Type B pancreatic cell (in vitro differentiated cells): ENCODE measurements around the gene CHAF1A. TPM values are rescaled to one million over a fixed set of nuclear protein-coding genes. Genes with fewer than 3 reads are reported as not detected.

Experiments used
- DNase-seq: peaks from one replicate; pipeline ENCODE4 v3.0.0; 2021; ENCODE audit warnings: mixed read lengths; ENCODE audit not compliant: unreplicated experiment; ENCODE audit errors: extremely low spot score
- H3K27ac Mint-ChIP-seq: 2 replicates; pipeline ENCODE4 v1.8.0; 2021; ENCODE audit warnings: mild to moderate bottlenecking, mixed read lengths
- H3K27me3 Mint-ChIP-seq: 2 replicates; pipeline ENCODE4 v1.8.0; 2021; ENCODE audit warnings: mixed read lengths
- H3K36me3 Mint-ChIP-seq: 2 replicates; pipeline ENCODE4 v1.8.0; 2021; ENCODE audit warnings: mixed read lengths
- H3K4me1 Mint-ChIP-seq: one replicate; pipeline ENCODE4 v1.8.0; 2021; ENCODE audit warnings: mixed read lengths; ENCODE audit not compliant: unreplicated experiment
- H3K4me3 Mint-ChIP-seq: 2 replicates; pipeline ENCODE4 v1.8.0; 2021; ENCODE audit warnings: mild to moderate bottlenecking, mixed read lengths
- H3K9me3 Mint-ChIP-seq: 2 replicates; pipeline ENCODE4 v1.8.0; 2021; ENCODE audit warnings: mixed read lengths
- total RNA-seq: library from RNA; stranded (reverse); gene quantifications from 2 replicates; pipeline ENCODE4 v1.2.1, GENCODE V29; 2021; ENCODE audit warnings: low replicate concordance
- TF ChIP-seq, protein P1 (sequence below): fragments of 200-600 bp; sonication (generic); conservative IDR thresholded peaks from 2 replicates; pipeline ENCODE4 v1.5.0; 2021; ENCODE audit warnings: antibody characterized with exemption, mild to moderate bottlenecking

CHAF1A gene
- total RNA-seq, 1 donor from 2014 or later, result 46.3 TPM

DNA sequence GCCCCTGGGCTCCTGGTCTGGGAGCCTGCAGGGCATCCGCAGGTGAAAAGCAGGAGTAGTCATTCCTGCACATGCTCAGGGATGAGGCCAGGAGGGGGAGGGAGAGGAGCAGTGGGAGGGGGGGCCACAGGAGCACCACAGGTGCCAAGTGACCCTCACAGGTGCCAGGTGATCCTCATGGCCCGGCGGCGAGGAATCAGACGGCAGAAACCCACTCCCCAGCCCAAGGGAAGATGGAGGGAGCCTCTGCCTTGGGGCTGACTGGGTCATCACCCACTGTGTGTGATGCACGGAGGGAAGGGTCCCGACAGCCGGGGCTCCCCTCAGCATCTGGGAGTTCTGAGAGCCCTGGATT is 29.4 kb upstream of the CHAF1A start:
- Mint-ChIP-seq H3K9me3 (no peaks in the 10 kb centered on the region), H3K27me3 (no peaks in the 10 kb centered on the region), H3K4me3 (no peak overlapping the region), H3K36me3 (peaks cover 3% of the 10 kb centered on the region), H3K4me1 (peaks cover 35% of the 10 kb centered on the region), H3K27ac (peak overlapping the region; percentile 55)
- TF ChIP-seq, protein P1, sequence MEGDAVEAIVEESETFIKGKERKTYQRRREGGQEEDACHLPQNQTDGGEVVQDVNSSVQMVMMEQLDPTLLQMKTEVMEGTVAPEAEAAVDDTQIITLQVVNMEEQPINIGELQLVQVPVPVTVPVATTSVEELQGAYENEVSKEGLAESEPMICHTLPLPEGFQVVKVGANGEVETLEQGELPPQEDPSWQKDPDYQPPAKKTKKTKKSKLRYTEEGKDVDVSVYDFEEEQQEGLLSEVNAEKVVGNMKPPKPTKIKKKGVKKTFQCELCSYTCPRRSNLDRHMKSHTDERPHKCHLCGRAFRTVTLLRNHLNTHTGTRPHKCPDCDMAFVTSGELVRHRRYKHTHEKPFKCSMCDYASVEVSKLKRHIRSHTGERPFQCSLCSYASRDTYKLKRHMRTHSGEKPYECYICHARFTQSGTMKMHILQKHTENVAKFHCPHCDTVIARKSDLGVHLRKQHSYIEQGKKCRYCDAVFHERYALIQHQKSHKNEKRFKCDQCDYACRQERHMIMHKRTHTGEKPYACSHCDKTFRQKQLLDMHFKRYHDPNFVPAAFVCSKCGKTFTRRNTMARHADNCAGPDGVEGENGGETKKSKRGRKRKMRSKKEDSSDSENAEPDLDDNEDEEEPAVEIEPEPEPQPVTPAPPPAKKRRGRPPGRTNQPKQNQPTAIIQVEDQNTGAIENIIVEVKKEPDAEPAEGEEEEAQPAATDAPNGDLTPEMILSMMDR, result no peak
- no peak for DNase-seq

DNA sequence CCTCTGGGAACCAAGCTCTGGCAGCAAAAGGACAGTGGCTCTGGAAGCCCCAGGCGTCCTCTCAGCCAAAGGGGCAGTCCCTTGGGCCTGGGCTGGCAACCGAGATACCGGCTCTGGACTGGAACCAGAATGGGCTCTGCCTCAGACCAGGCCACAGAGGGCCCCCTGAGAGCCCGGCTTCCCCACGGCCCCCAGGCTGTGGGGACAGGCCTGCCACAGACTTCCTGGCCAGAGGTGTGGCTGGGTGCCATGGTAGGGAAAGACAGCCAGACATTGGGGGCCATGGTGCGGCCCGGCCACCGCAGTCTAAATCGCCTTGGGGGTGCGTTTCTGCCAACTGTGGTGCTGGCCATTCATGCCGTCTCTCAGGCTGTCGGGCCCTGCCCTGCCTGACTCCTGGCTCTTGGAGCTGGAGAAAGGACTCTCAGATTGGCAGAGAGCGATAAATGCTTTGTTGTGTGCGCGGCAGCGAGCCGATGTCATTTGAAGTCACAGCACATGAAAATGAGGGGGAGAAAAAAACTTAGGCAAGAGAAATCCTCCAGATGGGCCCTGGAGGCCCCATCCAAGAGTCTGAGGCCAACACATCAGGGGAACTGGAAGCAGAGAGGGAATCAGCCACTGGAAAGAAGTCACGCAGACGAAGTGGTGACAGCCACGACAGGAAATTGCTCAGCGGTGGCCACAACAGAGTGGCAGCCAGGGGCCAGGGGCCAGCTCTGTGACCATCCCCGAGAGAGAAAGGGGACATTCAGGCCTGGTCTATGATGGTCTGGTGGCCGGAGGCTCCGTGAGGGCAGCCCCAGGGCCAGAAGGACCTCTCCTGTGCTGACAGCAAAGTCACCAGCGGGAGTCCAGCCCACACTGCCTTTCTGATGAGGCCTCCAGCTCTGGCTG is 28.6 kb upstream of the CHAF1A start:
- Mint-ChIP-seq H3K4me3 (peak overlapping the region; percentile 69), H3K27ac (peak overlapping the region; percentile 89)

DNA sequence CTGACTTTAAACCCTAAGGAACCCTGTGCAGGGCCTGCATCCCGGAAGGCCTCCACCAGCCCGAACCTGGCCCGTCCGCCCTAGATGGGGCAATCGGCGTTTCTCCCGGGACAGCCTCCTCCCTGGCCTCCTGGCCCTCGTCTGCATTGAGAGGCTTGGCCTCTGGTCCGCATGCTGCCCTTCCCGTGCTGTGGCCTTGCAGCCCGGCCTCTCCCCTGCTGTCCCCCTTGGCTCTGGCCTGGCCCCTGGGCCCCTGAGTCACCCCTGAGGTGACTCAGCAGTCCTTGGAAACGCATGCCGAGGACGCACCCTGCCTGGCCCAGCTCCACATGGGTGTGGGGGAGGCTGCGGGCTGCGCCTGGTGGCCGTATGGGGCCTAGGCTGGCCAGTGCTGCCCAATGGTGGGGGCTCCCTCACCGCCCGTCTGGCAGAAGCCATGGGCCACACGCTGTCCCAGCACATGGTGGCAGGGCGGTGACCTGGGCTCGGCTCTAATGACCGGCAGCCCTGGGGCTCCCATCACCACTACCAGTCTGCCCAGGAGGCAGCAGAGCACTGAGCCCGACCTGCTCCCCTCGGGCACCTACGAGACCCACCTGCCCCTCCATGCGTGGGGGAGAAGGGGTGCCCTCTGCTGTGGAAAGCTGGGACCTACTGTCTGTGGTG is 27.8 kb upstream of the CHAF1A start:
- Mint-ChIP-seq H3K4me3 (no peak overlapping the region), H3K27me3 (no peaks in the 10 kb centered on the region), H3K27ac (peak overlapping the region; percentile 95), H3K9me3 (no peaks in the 10 kb centered on the region), H3K4me1 (peaks cover 30% of the 10 kb centered on the region), H3K36me3 (peaks cover 3% of the 10 kb centered on the region)
- no peak for DNase-seq
- TF ChIP-seq, protein P1, result no peak

More for the DNA sequence above, 28.6 kb upstream of the CHAF1A start:
- Mint-ChIP-seq H3K27me3 (no peaks in the 10 kb centered on the region), H3K36me3 (peaks cover 3% of the 10 kb centered on the region), H3K9me3 (no peaks in the 10 kb centered on the region), H3K4me1 (peaks cover 30% of the 10 kb centered on the region)
- TF ChIP-seq, protein P1, result no peak
- DNase-seq, result no peak

DNA sequence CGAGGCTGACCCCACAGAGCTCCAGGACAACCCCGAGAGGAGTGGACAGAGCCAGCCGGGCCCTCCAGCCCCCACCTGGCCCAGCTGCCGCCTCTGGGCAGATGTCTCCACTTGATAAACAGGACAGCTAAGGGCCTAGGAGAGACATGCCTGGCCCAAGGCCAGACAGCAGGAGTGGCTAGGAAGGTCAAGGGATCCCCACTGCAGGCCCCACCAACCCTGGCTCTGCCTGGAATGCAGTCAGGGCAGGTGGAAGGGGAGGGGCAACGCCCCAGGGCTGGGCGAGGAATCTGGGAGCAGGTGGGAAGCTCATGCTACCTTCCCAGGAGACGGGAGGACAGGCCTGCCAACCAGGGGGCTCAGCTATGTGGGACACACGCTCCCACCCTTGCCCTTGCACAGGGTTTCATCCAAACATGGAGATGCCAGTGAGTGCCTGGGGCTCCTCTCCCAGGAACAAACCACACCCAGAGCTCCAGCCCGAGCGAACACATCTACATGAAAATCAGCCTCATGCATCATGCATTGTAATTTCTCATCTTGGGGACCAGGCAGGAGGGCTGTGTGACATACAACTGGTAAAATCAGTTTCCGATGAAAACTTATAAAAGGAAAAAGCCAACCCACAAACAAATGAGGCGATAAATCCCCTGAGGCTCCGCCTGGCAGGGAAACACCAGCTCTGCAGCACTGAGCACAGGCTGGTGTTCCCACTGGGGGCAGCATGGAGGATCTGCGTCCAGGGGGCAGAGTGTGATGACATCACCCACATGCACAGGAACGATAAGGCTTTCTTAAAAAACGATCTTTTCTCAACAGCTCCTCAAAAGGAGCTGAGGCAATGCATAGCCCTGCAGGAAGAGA is 27.0 kb upstream of the CHAF1A start:
- H3K4me1 Mint-ChIP-seq, result peaks cover 37% of the 10 kb centered on the region

More for the DNA sequence above, 27.0 kb upstream of the CHAF1A start:
- Mint-ChIP-seq H3K36me3 (peaks cover 3% of the 10 kb centered on the region), H3K27ac (peak overlapping the region; percentile 95), H3K9me3 (no peaks in the 10 kb centered on the region), H3K4me3 (peak overlapping the region; percentile 78), H3K27me3 (no peaks in the 10 kb centered on the region)
- DNase-seq, result no peak
- TF ChIP-seq, protein P1, result peak; percentile 57
